ENCODE measurements around the gene STON2. TPM values are rescaled to one million over a fixed set of nuclear protein-coding genes. Genes with fewer than 3 reads are reported as not detected.

Gene STON2
- total RNA-seq, 1 experiment from 2014 or later = not detected

DNA sequence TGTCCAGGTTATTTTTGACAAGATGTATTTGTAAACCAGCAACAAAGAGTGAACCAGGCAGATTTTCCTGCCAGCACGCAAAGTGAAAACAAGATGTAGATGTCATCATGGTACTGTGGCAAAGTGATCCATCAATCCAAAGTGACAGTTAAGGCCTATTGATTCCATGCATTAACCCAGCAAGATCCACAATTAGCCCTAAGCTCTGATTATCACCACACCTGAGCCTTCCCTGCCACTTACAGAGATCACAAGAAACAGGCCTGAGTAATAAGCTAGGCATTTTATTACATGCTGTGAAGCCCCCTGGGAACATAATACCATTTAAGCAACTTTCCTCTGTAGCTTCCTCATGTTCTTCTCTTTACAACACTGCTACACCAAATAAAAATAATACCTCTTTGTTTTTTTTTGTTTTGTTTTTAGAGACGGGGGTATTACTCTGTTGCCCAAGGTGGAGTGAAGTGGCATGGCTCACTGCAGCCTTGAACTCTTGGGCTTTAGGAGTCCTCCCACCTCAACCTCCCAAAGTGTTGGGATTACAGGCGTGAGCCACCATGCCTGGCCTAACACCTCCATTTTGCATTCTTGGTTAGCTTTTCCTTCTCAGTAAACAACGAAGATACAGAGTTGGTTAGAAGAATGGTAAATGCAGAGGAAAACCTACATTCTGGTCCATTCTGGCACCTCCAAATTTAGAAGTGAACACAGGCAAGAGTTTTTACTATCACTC lies 85.5 kb downstream of the STON2 start:
- no peak for DNase-seq
- 0 out of 2 replicates have a peak, but pooled peaks cover 1% of the 10 kb centered on the region for H3K27me3 ChIP-seq (ENCODE audit: low read length)
- H4K20me1 ChIP-seq (ENCODE audit: insufficient read depth, low read depth, low read length) = no peaks in the 10 kb centered on the region; the same call in 1 of the 2 replicates
- no peak overlapping the region for H3K27ac ChIP-seq (ENCODE audit: low read length)
- H3K9ac ChIP-seq (ENCODE audit: low read length) = no peak overlapping the region
- no peak overlapping the region for H3K4me3 ChIP-seq (ENCODE audit: low read length)
- H2AFZ ChIP-seq (ENCODE audit: low read length) = no peak overlapping the region
- no peak overlapping the region for H3K4me2 ChIP-seq (ENCODE audit: low read depth, low read length, poor library complexity, severe bottlenecking)
- no peaks in the 10 kb centered on the region for H3K9me2 ChIP-seq (replicated peaks; ENCODE audit: insufficient read depth, low read length)
- H3K4me1 ChIP-seq (ENCODE audit: low read length) = peaks cover 7% of the 10 kb centered on the region
- no peaks in the 10 kb centered on the region for H3K9me3 ChIP-seq (ENCODE audit: low read length)
- no peaks in the 10 kb centered on the region for H3K79me2 ChIP-seq (ENCODE audit: low read length)
- no peaks in the 10 kb centered on the region for H3K36me3 ChIP-seq (ENCODE audit: insufficient read depth, low read length)

- Histone ChIP-seq H3K27me3 (ENCODE audit: low read length) (0 out of 2 replicates have a peak, but pooled peaks cover 4% of the 10 kb centered on the region), H3K27ac (ENCODE audit: low read length) (no peak overlapping the region), H3K79me2 (ENCODE audit: low read length) (no peaks in the 10 kb centered on the region), H3K4me1 (ENCODE audit: low read length) (peaks cover 9% of the 10 kb centered on the region), H3K4me2 (ENCODE audit: low read depth, low read length, poor library complexity, severe bottlenecking) (no peak overlapping the region), H2AFZ (ENCODE audit: low read length) (no peak overlapping the region), H3K36me3 (ENCODE audit: insufficient read depth, low read length) (no peaks in the 10 kb centered on the region), H3K4me3 (ENCODE audit: low read length) (no peak overlapping the region), H3K9me2 (replicated peaks; ENCODE audit: insufficient read depth, low read length) (no peaks in the 10 kb centered on the region), H3K9ac (ENCODE audit: low read length) (no peak overlapping the region), H3K9me3 (ENCODE audit: low read length) (no peaks in the 10 kb centered on the region), H4K20me1 (ENCODE audit: insufficient read depth, low read depth, low read length) (no peaks in the 10 kb centered on the region; the same call in 1 of the 2 replicates)
- no peak for DNase-seq
Observed at GRCh38 chr14:81313775-81314429, 86.2 kb downstream of the STON2 start.

DNA sequence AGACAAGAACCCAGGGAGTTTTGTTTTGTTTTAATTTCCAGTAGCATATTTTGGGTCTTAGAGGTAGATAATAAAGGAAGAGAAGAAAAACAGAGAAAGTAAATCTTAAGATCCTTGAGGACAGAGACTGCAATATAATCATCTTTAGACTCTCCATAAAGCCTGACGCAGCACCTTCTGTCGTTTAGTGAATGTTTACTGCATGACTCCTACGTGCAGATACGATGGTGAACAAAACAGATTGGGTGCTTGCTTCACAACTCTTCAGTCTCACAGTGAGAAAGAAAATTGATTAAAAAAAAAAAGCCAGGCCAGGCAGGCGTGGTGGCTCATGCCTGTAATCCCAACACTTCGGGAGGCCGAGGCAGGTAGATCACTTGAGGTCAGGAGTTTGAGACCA lies 86.9 kb downstream of the STON2 start:
- Histone ChIP-seq H3K79me2 (ENCODE audit: low read length) (no peaks in the 10 kb centered on the region), H3K27ac (ENCODE audit: low read length) (no peak overlapping the region), H3K9me3 (ENCODE audit: low read length) (no peaks in the 10 kb centered on the region), H3K4me3 (ENCODE audit: low read length) (no peak overlapping the region), H2AFZ (ENCODE audit: low read length) (no peak overlapping the region), H3K27me3 (ENCODE audit: low read length) (0 out of 2 replicates have a peak, but pooled peaks cover 4% of the 10 kb centered on the region), H3K9ac (ENCODE audit: low read length) (no peak overlapping the region), H3K36me3 (ENCODE audit: insufficient read depth, low read length) (no peaks in the 10 kb centered on the region), H3K4me1 (ENCODE audit: low read length) (peaks cover 13% of the 10 kb centered on the region), H4K20me1 (ENCODE audit: insufficient read depth, low read depth, low read length) (no peaks in the 10 kb centered on the region; the same call in 1 of the 2 replicates), H3K4me2 (ENCODE audit: low read depth, low read length, poor library complexity, severe bottlenecking) (no peak overlapping the region), H3K9me2 (replicated peaks; ENCODE audit: insufficient read depth, low read length) (no peaks in the 10 kb centered on the region)
- DNase-seq = no peak

DNA sequence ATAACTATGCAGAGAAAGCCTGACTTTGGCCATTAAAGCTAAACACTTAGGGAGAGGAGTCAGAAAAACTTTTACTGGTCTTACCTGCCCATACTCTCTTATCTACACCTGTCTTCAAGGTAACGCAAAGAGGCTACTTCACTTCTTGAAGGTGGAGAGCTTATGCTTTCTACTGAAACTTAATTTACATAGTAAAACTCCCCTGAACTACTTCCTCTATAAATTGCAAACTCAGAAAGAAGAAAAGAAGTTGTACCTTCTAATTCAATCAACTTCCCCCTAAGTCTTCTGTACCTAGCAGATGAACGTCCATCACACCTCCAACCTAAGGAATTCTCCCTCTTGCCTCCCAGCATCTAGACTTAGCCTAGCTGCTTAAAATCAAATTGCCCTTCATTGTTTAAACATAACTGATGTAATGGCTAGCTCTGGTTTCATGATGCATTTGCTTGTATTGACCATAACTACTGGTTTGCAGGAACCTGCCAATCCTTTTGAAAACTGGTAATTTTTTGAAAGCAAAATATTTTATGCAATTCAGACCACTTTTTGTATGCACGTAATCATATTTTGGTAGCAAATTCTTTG lies 87.7 kb downstream of the STON2 start:
- H3K9me2 ChIP-seq (replicated peaks; ENCODE audit: insufficient read depth, low read length) = no peaks in the 10 kb centered on the region

GRCh38 chr14:81311778-81312177 lies 88.3 kb downstream of the STON2 start:
- no peak overlapping the region for H3K4me3 ChIP-seq (ENCODE audit: low read length)
- no peak for DNase-seq
- no peaks in the 10 kb centered on the region for H3K36me3 ChIP-seq (ENCODE audit: insufficient read depth, low read length)
- H4K20me1 ChIP-seq (ENCODE audit: insufficient read depth, low read depth, low read length) = no peaks in the 10 kb centered on the region; the same call in 1 of the 2 replicates
- no peaks in the 10 kb centered on the region for H3K9me2 ChIP-seq (replicated peaks; ENCODE audit: insufficient read depth, low read length)
- H3K9ac ChIP-seq (ENCODE audit: low read length) = no peak overlapping the region
- H3K4me2 ChIP-seq (ENCODE audit: low read depth, low read length, poor library complexity, severe bottlenecking) = no peak overlapping the region
- peaks cover 26% of the 10 kb centered on the region for H3K4me1 ChIP-seq (ENCODE audit: low read length)
- no peaks in the 10 kb centered on the region for H3K79me2 ChIP-seq (ENCODE audit: low read length)
- H3K27ac ChIP-seq (ENCODE audit: low read length) = no peak overlapping the region
- no peaks in the 10 kb centered on the region for H3K9me3 ChIP-seq (ENCODE audit: low read length)
- 0 out of 2 replicates have a peak, but pooled peaks cover 4% of the 10 kb centered on the region for H3K27me3 ChIP-seq (ENCODE audit: low read length)
- no peak overlapping the region for H2AFZ ChIP-seq (ENCODE audit: low read length)

More for the DNA sequence above, 87.7 kb downstream of the STON2 start:
- Histone ChIP-seq H3K9me3 (ENCODE audit: low read length) (no peaks in the 10 kb centered on the region), H3K27me3 (ENCODE audit: low read length) (0 out of 2 replicates have a peak, but pooled peaks cover 4% of the 10 kb centered on the region), H3K4me1 (ENCODE audit: low read length) (peaks cover 20% of the 10 kb centered on the region), H3K4me2 (ENCODE audit: low read depth, low read length, poor library complexity, severe bottlenecking) (no peak overlapping the region), H3K9ac (ENCODE audit: low read length) (no peak overlapping the region), H3K27ac (ENCODE audit: low read length) (no peak overlapping the region), H3K4me3 (ENCODE audit: low read length) (no peak overlapping the region), H4K20me1 (ENCODE audit: insufficient read depth, low read depth, low read length) (no peaks in the 10 kb centered on the region; the same call in 1 of the 2 replicates), H3K36me3 (ENCODE audit: insufficient read depth, low read length) (no peaks in the 10 kb centered on the region), H3K79me2 (ENCODE audit: low read length) (no peaks in the 10 kb centered on the region), H2AFZ (ENCODE audit: low read length) (no peak overlapping the region)
- peak; percentile 62 for DNase-seq

GRCh38 chr14:81311141-81311540 lies 89.0 kb downstream of the STON2 start:
- no peaks in the 10 kb centered on the region for H3K9me2 ChIP-seq (replicated peaks; ENCODE audit: insufficient read depth, low read length)
- H3K79me2 ChIP-seq (ENCODE audit: low read length) = no peaks in the 10 kb centered on the region
- no peak overlapping the region for H3K9ac ChIP-seq (ENCODE audit: low read length)
- H3K9me3 ChIP-seq (ENCODE audit: low read length) = no peaks in the 10 kb centered on the region
- H3K4me2 ChIP-seq (ENCODE audit: low read depth, low read length, poor library complexity, severe bottlenecking) = no peak overlapping the region
- no peak overlapping the region for H3K27ac ChIP-seq (ENCODE audit: low read length)
- 0 out of 2 replicates have a peak, but pooled peaks cover 4% of the 10 kb centered on the region for H3K27me3 ChIP-seq (ENCODE audit: low read length)
- no peak for DNase-seq
- H3K4me1 ChIP-seq (ENCODE audit: low read length) = peaks cover 28% of the 10 kb centered on the region
- H2AFZ ChIP-seq (ENCODE audit: low read length) = no peak overlapping the region
- no peaks in the 10 kb centered on the region; the same call in 1 of the 2 replicates for H4K20me1 ChIP-seq (ENCODE audit: insufficient read depth, low read depth, low read length)
- no peaks in the 10 kb centered on the region for H3K36me3 ChIP-seq (ENCODE audit: insufficient read depth, low read length)
- no peak overlapping the region for H3K4me3 ChIP-seq (ENCODE audit: low read length)

DNA sequence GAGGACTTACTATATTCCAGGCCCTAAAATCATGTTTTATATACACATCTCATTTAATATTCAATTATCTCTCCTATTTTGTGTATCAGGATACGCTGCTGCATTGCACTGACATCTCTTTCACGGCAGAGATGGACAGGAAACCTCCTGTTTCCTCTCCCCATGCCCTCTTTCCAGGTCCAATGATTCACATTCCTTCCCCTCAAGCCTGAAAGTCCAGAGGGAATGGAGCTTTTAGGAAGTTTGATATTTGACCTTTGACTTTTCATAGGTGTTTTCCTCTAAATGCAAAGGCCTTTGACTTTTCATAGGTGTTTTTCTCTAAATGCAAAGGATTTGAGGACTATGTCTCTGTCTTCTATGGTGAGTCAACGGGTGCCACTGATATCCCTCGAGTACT lies 89.5 kb downstream of the STON2 start:
- H3K27me3 ChIP-seq (ENCODE audit: low read length) = 0 out of 2 replicates have a peak, but pooled peaks cover 4% of the 10 kb centered on the region
- no peaks in the 10 kb centered on the region for H3K79me2 ChIP-seq (ENCODE audit: low read length)
- no peaks in the 10 kb centered on the region for H3K9me3 ChIP-seq (ENCODE audit: low read length)
- no peaks in the 10 kb centered on the region for H3K9me2 ChIP-seq (replicated peaks; ENCODE audit: insufficient read depth, low read length)
- no peak for DNase-seq
- no peak overlapping the region for H3K27ac ChIP-seq (ENCODE audit: low read length)
- H3K4me2 ChIP-seq (ENCODE audit: low read depth, low read length, poor library complexity, severe bottlenecking) = no peak overlapping the region
- peaks cover 31% of the 10 kb centered on the region for H3K4me1 ChIP-seq (ENCODE audit: low read length)
- no peak overlapping the region for H2AFZ ChIP-seq (ENCODE audit: low read length)
- no peaks in the 10 kb centered on the region; the same call in 1 of the 2 replicates for H4K20me1 ChIP-seq (ENCODE audit: insufficient read depth, low read depth, low read length)
- no peaks in the 10 kb centered on the region for H3K36me3 ChIP-seq (ENCODE audit: insufficient read depth, low read length)
- H3K9ac ChIP-seq (ENCODE audit: low read length) = no peak overlapping the region
- H3K4me3 ChIP-seq (ENCODE audit: low read length) = no peak overlapping the region

- H3K4me1 ChIP-seq (ENCODE audit: low read length) = peaks cover 31% of the 10 kb centered on the region
- no peaks in the 10 kb centered on the region; the same call in 1 of the 2 replicates for H4K20me1 ChIP-seq (ENCODE audit: insufficient read depth, low read depth, low read length)
- H3K9me3 ChIP-seq (ENCODE audit: low read length) = no peaks in the 10 kb centered on the region
- H3K27me3 ChIP-seq (ENCODE audit: low read length) = 0 out of 2 replicates have a peak, but pooled peaks cover 4% of the 10 kb centered on the region
- no peak overlapping the region for H3K9ac ChIP-seq (ENCODE audit: low read length)
- H3K9me2 ChIP-seq (replicated peaks; ENCODE audit: insufficient read depth, low read length) = no peaks in the 10 kb centered on the region
- no peak overlapping the region for H3K27ac ChIP-seq (ENCODE audit: low read length)
- no peaks in the 10 kb centered on the region for H3K36me3 ChIP-seq (ENCODE audit: insufficient read depth, low read length)
- no peak overlapping the region for H3K4me2 ChIP-seq (ENCODE audit: low read depth, low read length, poor library complexity, severe bottlenecking)
- H3K79me2 ChIP-seq (ENCODE audit: low read length) = no peaks in the 10 kb centered on the region
- no peak overlapping the region for H2AFZ ChIP-seq (ENCODE audit: low read length)
- H3K4me3 ChIP-seq (ENCODE audit: low read length) = no peak overlapping the region
- no peak for DNase-seq
Observed at GRCh38 chr14:81309511-81309910, 90.6 kb downstream of the STON2 start.

Data from Karpas-422 (cell line).